NCI-H526 (cell line): Measurements from ENCODE around the gene PCBP1.
"Not testable (repeated sequence)": the region's sequence is repeated elsewhere in the genome, so short reads cannot be mapped to it uniquely, and the experiment has no call there.

Experiments
- DNase-seq, 2 experiments: peaks; one replicate each; lab custom pipeline; 2025; lab: John Stamatoyannopoulos, UW

Gene PCBP1

DNA sequence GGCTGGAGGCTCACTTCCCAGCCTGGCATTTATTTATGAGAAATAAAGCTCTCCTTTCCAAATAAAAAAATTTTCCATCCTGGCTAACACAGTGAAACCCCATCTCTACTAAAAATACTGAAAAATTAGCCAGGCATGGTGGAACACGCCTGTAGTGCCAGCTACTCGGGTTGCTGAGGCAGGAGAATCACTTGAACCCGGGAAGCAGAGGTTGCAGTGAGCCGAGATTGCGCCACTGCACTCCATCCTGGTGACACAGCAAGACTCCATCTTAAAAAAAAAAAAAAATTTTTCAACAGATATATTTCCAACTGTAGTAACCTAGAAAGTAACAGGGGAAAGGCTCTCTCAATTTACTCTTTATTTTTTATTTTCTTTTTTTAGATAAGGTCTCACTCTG, 6.1 kb upstream of the PCBP1 start:
- DNase-seq = no peak

- DNase-seq = no peak
Measured at GRCh38 chr2:70083344-70084156, 3.7 kb upstream of the PCBP1 start.

- DNase-seq = peak; percentile 75 to 88
Measured at GRCh38 chr2:70084973-70085710, 2.1 kb upstream of the PCBP1 start.

DNA sequence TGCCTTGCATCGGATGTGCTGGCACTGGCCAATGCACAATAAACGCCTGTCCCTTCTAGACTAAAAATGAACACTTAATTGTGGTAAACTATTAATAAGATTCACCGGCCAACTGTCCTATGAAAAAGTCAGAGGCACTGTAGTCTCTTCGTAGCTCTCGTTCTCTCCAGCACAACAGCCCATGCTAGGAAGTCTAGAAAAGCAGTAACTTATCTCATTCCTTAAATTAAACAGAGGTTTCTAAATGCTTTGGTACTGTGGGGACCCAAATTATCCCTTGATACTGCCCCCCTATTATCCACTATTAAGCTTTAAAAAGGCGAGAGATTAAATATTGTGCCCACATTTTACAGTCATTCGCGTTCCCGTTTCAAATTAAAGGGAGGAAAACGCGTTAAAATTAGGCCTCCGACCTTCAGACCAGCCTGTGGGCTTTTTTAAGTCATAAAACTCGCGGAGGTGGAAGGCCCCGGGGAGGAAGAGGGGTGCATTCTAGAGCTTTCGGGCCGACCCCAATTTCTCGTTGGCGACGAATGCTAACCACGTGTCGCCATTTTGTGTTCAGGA, 1.5 kb upstream of the PCBP1 start:
- DNase-seq = peak in 1 of 2 experiments; percentile 46

- DNase-seq = peak; percentile 73 to 90
Measured at GRCh38 chr2:70086278-70086837, 919 bp upstream of the PCBP1 start.

DNA sequence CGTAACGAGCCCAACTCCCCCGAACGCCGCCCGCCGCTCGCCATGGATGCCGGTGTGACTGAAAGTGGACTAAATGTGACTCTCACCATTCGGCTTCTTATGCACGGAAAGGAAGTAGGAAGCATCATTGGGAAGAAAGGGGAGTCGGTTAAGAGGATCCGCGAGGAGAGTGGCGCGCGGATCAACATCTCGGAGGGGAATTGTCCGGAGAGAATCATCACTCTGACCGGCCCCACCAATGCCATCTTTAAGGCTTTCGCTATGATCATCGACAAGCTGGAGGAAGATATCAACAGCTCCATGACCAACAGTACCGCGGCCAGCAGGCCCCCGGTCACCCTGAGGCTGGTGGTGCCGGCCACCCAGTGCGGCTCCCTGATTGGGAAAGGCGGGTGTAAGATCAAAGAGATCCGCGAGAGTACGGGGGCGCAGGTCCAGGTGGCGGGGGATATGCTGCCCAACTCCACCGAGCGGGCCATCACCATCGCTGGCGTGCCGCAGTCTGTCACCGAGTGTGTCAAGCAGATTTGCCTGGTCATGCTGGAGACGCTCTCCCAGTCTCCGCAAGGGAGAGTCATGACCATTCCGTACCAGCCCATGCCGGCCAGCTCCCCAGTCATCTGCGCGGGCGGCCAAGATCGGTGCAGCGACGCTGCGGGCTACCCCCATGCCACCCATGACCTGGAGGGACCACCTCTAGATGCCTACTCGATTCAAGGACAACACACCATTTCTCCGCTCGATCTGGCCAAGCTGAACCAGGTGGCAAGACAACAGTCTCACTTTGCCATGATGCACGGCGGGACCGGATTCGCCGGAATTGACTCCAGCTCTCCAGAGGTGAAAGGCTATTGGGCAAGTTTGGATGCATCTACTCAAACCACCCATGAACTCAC, 673 bp downstream of the PCBP1 start:
- DNase-seq = peak in 1 of 2 experiments; percentile 56

DNA sequence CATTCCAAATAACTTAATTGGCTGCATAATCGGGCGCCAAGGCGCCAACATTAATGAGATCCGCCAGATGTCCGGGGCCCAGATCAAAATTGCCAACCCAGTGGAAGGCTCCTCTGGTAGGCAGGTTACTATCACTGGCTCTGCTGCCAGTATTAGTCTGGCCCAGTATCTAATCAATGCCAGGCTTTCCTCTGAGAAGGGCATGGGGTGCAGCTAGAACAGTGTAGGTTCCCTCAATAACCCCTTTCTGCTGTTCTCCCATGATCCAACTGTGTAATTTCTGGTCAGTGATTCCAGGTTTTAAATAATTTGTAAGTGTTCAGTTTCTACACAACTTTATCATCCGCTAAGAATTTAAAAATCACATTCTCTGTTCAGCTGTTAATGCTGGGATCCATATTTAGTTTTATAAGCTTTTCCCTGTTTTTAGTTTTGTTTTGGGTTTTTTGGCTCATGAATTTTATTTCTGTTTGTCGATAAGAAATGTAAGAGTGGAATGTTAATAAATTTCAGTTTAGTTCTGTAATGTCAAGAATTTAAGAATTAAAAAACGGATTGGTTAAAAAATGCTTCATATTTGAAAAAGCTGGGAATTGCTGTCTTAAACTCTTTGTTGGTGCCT, 1.4 kb downstream of the PCBP1 start:
- DNase-seq = no peak

DNA sequence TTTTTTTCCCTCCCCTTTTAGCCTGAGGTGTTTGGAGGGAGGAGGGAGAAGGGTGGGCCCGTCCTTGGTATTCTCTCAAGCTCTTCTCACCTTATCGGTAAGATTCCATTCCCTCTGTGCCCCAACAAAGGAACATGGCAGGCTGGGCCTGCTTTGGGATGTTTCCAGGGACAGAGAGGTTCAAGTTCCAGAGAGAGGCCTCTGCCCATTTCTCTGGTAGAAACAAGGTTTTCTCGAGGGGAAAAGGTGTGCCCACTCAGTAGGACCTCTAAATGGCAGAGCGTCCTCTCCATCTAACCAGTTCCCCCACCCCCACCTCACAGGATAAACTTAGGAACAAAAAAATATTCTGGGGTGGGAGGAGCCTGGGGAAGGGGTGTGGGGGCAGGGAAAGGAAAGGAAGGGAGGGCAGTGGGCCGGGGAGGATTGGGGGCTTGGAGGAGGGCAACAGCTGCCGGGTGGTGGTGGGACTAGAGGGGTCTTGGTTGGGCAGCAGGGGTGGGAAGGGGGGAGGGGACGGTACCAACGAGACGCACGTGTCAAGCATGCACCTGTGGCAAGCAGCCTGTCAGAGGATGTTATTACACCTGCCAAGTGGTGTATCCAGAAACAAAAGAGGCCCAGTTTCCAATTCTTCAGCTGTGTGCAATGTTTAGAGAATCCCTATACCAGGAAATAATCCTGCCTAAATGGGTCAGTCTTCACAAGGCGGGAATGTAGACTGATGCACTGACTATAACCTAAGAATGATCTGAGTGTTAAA, 2.1 kb downstream of the PCBP1 start:
- DNase-seq = peak; percentile 13 to 58

GRCh38 chr2:70089983-70090525, 2.8 kb downstream of the PCBP1 start:
- no peak for DNase-seq

GRCh38 chr2:70090706-70091334, 3.5 kb downstream of the PCBP1 start:
- DNase-seq = no peak

- DNase-seq = no peak
Measured at GRCh38 chr2:70091364-70091763, 4.1 kb downstream of the PCBP1 start.

- no peak for DNase-seq
Measured at GRCh38 chr2:70091816-70092215, 4.5 kb downstream of the PCBP1 start.

DNA sequence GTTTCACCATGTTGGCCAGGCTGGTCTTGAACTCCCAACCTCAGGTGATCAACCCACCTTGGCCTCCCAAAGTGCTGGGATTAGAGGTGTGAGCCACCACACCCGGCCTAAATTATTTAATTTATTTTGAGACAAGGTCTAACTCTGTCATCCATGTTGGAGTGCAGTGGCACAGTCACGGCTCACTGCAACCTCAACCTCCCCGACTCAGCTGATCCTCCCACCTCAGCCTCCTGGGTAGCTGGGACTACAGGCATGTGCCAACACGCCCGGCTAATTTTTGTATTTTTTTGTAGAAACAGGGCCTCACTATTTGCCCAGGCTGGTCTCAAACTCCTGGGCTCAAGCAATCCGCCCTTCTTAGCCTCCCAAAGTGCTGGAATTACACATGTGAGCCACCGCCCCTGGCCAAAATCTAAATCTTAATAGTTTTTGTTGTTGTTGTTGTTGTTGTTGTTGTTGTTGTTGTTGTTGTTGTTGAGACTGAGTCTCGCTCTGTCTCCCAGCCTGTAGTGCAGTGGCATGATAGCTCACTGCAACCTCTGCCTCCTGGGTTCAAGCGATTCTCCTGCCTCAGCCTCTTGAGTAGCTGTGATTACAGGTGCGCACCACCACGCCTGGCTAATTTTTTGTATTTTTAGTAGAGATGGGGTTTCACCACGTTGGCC, 5.4 kb downstream of the PCBP1 start:
- not testable (repeated sequence) for DNase-seq

DNA sequence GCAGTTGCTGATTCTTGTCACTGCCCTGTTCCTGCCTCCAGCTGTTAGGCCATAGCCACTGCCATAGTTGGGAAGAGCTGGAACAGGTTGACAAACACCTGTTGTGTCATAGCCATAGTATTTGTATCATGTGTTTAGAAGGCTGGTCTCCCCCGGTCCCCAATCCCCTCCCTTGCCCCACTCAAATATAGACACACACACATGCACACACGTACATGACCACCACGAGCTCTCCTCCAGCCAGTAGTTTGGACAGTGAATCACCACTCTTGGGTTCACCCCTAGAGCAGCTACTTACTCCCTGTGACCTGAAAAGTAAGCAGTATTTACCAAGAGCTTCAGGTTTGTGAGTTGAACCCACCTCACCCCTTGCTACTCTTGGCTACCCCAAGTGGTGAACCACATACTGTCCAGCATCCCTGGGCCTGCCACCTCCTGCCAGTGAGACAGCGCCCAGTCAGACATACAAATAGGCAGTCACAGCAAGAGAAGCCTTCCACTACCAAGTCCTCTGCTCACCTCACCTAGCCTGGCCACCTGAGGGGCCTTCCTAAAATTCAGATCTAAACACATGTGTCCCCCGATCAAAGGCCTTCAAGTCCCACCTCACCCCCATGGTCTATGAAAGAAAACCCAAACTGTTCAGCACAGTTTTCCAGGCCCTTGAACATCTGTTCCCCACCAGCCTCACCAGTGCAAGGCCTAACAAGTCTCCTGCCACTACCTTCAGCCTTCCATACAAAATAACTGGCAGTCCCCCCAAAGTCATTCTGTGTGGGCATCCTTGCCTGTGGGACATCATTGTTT, 7.1 kb downstream of the PCBP1 start:
- no peak for DNase-seq

GRCh38 chr2:70094978-70095719, 7.9 kb downstream of the PCBP1 start:
- DNase-seq = no peak

DNA sequence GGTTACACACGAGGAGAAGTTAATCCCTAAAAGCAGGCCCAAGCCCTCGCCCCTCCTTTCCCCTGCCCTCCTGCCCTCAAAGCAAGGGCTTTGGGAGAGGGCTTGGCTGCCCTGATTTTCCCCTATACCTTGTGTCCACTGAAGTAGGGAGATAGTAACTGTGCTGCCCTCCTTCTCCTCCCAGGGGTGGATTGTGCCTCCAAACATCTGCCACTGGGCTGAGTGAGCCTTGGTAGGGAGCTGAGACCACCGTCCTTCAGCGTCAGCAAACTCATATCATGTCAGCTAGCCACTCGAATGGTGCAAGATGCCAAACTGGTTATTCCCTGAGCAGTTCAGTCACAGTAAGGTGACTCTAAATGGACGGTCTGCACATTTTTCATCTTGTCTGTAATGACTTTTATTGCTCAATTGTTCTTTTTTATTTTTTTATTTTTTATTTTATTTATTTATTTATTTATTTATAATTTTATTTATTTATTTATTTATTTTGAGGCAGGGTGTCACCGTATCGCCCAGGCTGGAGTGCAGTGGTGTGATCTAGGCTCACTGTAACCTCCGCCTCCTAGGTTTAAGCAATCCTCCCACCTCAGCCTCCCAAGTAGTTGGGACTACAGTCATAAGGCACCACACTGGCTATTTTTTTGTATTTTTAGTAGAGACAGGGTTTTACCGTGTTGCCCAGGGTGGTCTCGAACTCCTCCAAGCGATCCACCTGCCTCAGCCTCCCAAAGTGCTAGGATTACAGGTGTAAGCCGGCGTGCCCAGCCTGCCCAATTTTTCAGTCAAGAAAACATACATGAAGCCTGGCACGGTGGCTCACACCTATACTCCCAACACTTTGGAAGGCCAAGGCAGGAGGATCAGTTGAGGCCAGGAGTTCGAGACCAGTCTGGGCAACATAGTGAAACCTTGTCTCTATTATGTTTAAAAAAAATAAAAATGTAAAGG, 8.7 kb downstream of the PCBP1 start:
- DNase-seq = no peak
